SK-N-SH treated with all-trans-retinoic acid at 6 μM for 48 hours (cell line): ENCODE results near the gene PLA2G4A.

Source experiments
- ATAC-seq: fragments of 200-7000 bp; cut with Tn5 transposase; 3 replicates; pipeline ENCODE4 v1.9.1; 2020; ENCODE audit warnings: mild to moderate bottlenecking, moderate library complexity
- ARNTL ChIP-seq: fragments of 450-650 bp; formaldehyde crosslinking; IDR thresholded peaks from 2 replicates; pipeline ENCODE4 v1.5.0; 2020; ENCODE audit warnings: low read depth, mild to moderate bottlenecking, moderate library complexity, borderline replicate concordance
- BACH2 ChIP-seq: fragments of 250-450 bp; sonication (Bioruptor Pico); IDR thresholded peaks from 2 replicates; pipeline ENCODE4 v1.9.0; 2021; ENCODE audit warnings: mild to moderate bottlenecking, borderline replicate concordance
- CREB5 ChIP-seq: fragments of 250-450 bp; sonication (Bioruptor Pico); IDR thresholded peaks from 2 replicates; pipeline ENCODE4 v1.5.1; 2020; ENCODE audit warnings: low read depth, mild to moderate bottlenecking, moderate library complexity
- CSDC2 ChIP-seq: fragments of 250-450 bp; sonication (Bioruptor Pico); IDR thresholded peaks from 2 replicates; pipeline ENCODE4 v1.5.0; 2020; ENCODE audit warnings: mild to moderate bottlenecking, moderate library complexity
- CSRNP3 ChIP-seq: fragments of 250-450 bp; sonication (Bioruptor Pico); IDR thresholded peaks from 2 replicates; pipeline ENCODE4 v1.5.1; 2021; ENCODE audit warnings: mild to moderate bottlenecking, moderate library complexity
- ESRRG ChIP-seq: fragments of 250-450 bp; sonication (Bioruptor Pico); IDR thresholded peaks from 2 replicates; pipeline ENCODE4 v1.6.1; 2021; ENCODE audit warnings: mild to moderate bottlenecking
- GLIS3 ChIP-seq: fragments of 250-450 bp; sonication (Bioruptor Pico); IDR thresholded peaks from 2 replicates; pipeline ENCODE4 v1.5.0; 2020; ENCODE audit warnings: mild to moderate bottlenecking, moderate library complexity
- ISL1 ChIP-seq: fragments of 250-450 bp; sonication (Bioruptor Pico); IDR thresholded peaks from 2 replicates; pipeline ENCODE4 v2.1.2; 2022; ENCODE audit warnings: mild to moderate bottlenecking, moderate library complexity
- OSR1 ChIP-seq: fragments of 250-450 bp; sonication (Bioruptor Pico); IDR thresholded peaks from 2 replicates; pipeline ENCODE4 v1.8.0; 2022; ENCODE audit warnings: moderate library complexity, mild to moderate bottlenecking, inconsistent platforms
- PATZ1 ChIP-seq: fragments of 250-450 bp; sonication (Bioruptor Pico); IDR thresholded peaks from 2 replicates; pipeline ENCODE4 v1.8.0; 2020; ENCODE audit warnings: mild to moderate bottlenecking, moderate library complexity, borderline replicate concordance
- PPARA ChIP-seq: fragments of 250-450 bp; sonication (Bioruptor Pico); IDR thresholded peaks from 2 replicates; pipeline ENCODE4 v1.5.0; 2020; ENCODE audit warnings: mild to moderate bottlenecking, borderline replicate concordance
- RARB ChIP-seq: fragments of 250-450 bp; sonication (Bioruptor Pico); IDR thresholded peaks from 2 replicates; pipeline ENCODE4 v1.8.0; 2021; ENCODE audit warnings: mild to moderate bottlenecking, moderate library complexity
- SNAI2 ChIP-seq: fragments of 250-450 bp; sonication (Bioruptor Pico); IDR thresholded peaks from 2 replicates; pipeline ENCODE4 v1.5.0; 2020; ENCODE audit warnings: mild to moderate bottlenecking, moderate library complexity
- TCF4 ChIP-seq: fragments of 250-450 bp; sonication (Bioruptor Pico); IDR thresholded peaks from 2 replicates; pipeline ENCODE4 v1.8.0; 2021; ENCODE audit warnings: mild to moderate bottlenecking, moderate library complexity, borderline replicate concordance
- TOX ChIP-seq: fragments of 250-450 bp; sonication (Bioruptor Pico); IDR thresholded peaks from 2 replicates; pipeline ENCODE4 v1.8.0; 2021; ENCODE audit warnings: mild to moderate bottlenecking, moderate library complexity, borderline replicate concordance
- ZC3H10 ChIP-seq: fragments of 250-450 bp; sonication (Bioruptor Pico); IDR thresholded peaks from 2 replicates; pipeline ENCODE4 v1.5.1; 2021; ENCODE audit warnings: mild to moderate bottlenecking, moderate library complexity
- ZFP3 ChIP-seq: fragments of 250-450 bp; sonication (Bioruptor Pico); IDR thresholded peaks from 2 replicates; pipeline ENCODE4 v1.5.0; 2020; ENCODE audit warnings: mild to moderate bottlenecking, moderate library complexity
- ZFP30 ChIP-seq: fragments of 450-650 bp; formaldehyde crosslinking; IDR thresholded peaks from 2 replicates; pipeline ENCODE4 v1.5.0; 2022; ENCODE audit warnings: mild to moderate bottlenecking, moderate library complexity
- ZNF565 ChIP-seq: fragments of 450-650 bp; formaldehyde crosslinking; conservative IDR thresholded peaks from 2 replicates; pipeline ENCODE4 v1.5.0; 2020; ENCODE audit warnings: low read depth, mild to moderate bottlenecking, moderate library complexity
- ZNF70 ChIP-seq: fragments of 450-650 bp; formaldehyde crosslinking; IDR thresholded peaks from 2 replicates; pipeline ENCODE4 v1.5.0; 2020; ENCODE audit warnings: mild to moderate bottlenecking, moderate library complexity
- ZNF8 ChIP-seq: fragments of 450-650 bp; formaldehyde crosslinking; IDR thresholded peaks from 2 replicates; pipeline ENCODE4 v1.5.0; 2020; ENCODE audit warnings: mild to moderate bottlenecking, moderate library complexity
- TF ChIP-seq, protein P1 (sequence below): fragments of 250-450 bp; sonication (Bioruptor Pico); IDR thresholded peaks from 2 replicates; pipeline ENCODE4 v1.8.0; 2021; ENCODE audit warnings: low read depth, mild to moderate bottlenecking, moderate library complexity, borderline replicate concordance

PLA2G4A gene

GRCh38 chr1:186812570-186812969 is 16.2 kb upstream of the PLA2G4A start:
- TF ChIP-seq ZFP30 (CRISPR knock-in tag), result no peak
- TF ChIP-seq ESRRG (CRISPR knock-in tag), result no peak
- no peak for TF ChIP-seq CREB5 (CRISPR knock-in tag)
- ATAC-seq, result no peak

- TF ChIP-seq ESRRG (CRISPR knock-in tag) (no peak), ARNTL (CRISPR knock-in tag) (no peak), ZFP30 (CRISPR knock-in tag) (no peak), ZNF565 (CRISPR knock-in tag) (no peak), SNAI2 (CRISPR knock-in tag) (no peak), ZNF70 (CRISPR knock-in tag) (no peak), ZFP3 (CRISPR knock-in tag) (no peak)
- ATAC-seq, result no peak
These were observed 15.3 kb upstream of the PLA2G4A start for GRCh38 chr1:186813420-186813819.

DNA sequence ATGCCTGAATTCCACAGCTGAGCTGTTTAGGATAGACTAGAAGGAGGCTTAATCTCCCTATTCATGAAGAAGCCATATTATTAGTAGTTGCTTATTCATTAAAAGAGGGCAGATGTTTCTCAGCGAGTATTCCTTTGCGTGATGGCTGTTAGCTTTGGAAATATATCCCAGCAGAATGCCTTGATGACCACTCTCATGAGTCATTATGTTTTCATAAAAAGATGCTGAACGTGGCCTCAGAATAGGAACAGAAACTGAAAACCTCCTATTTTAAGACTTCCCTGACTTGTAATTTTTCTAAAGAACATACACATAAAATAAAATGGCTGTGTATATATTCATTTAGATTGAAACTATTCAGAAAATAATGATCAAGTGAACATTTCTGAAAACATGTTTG is 9.6 kb upstream of the PLA2G4A start:
- no peak for TF ChIP-seq SNAI2 (CRISPR knock-in tag)
- TF ChIP-seq PPARA (CRISPR knock-in tag), result no peak
- no peak for TF ChIP-seq ZFP3 (CRISPR knock-in tag)
- TF ChIP-seq TCF4 (CRISPR knock-in tag), result no peak
- TF ChIP-seq CSDC2 (CRISPR knock-in tag), result no peak
- TF ChIP-seq CSRNP3, result no peak
- ATAC-seq, result peak; percentile 68

DNA sequence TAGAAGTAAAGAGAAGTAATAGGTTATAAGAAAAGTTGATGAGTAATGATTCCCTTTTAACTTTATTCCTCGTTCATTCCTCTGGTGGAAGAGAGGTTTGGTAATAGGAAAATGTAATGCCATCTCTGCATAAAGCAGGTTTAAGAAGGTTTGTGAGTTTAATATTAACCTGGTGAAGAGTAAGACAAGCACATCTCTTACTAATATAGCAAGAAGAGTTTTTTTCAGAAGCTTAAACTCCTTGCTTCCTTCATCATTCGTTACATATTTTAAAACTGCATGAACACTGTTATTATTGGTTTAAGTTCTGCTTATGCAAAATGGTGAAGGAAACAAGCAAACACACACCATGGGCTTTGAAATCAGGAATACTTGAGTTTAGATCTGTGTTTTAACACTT is 9.2 kb upstream of the PLA2G4A start:
- no peak for TF ChIP-seq RARB (CRISPR knock-in tag)
- no peak for TF ChIP-seq ZFP30 (CRISPR knock-in tag)
- no peak for TF ChIP-seq ZC3H10
- TF ChIP-seq ZNF8 (CRISPR knock-in tag), result no peak
- no peak for TF ChIP-seq TOX (CRISPR knock-in tag)
- no peak for TF ChIP-seq ZNF565 (CRISPR knock-in tag)
- no peak for TF ChIP-seq CSDC2 (CRISPR knock-in tag)
- TF ChIP-seq, protein P1, sequence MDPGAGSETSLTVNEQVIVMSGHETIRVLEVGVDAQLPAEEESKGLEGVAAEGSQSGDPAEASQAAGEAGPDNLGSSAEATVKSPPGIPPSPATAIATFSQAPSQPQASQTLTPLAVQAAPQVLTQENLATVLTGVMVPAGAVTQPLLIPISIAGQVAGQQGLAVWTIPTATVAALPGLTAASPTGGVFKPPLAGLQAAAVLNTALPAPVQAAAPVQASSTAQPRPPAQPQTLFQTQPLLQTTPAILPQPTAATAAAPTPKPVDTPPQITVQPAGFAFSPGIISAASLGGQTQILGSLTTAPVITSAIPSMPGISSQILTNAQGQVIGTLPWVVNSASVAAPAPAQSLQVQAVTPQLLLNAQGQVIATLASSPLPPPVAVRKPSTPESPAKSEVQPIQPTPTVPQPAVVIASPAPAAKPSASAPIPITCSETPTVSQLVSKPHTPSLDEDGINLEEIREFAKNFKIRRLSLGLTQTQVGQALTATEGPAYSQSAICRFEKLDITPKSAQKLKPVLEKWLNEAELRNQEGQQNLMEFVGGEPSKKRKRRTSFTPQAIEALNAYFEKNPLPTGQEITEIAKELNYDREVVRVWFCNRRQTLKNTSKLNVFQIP, result no peak
- no peak for TF ChIP-seq PPARA (CRISPR knock-in tag)
- TF ChIP-seq ARNTL (CRISPR knock-in tag), result no peak
- TF ChIP-seq ISL1 (CRISPR knock-in tag), result no peak
- TF ChIP-seq CSRNP3, result no peak
- TF ChIP-seq PATZ1 (CRISPR knock-in tag), result no peak
- TF ChIP-seq OSR1, result no peak
- no peak for TF ChIP-seq BACH2 (CRISPR knock-in tag)
- TF ChIP-seq TCF4 (CRISPR knock-in tag), result no peak
- TF ChIP-seq GLIS3, result no peak
- no peak for ATAC-seq
